Gastroesophageal sphincter (tissue), 3 donors: Measurements from ENCODE around the gene SYCP3.

Experiments
- POLR2A ChIP-seq, 2 donors: fragments of 450-650 bp; IDR thresholded peaks; one replicate each; pipeline ENCODE4 v1.6.1; 2017; ENCODE audit warnings: antibody characterized with exemption in 2 of 2, mild to moderate bottlenecking in 2 of 2, moderate library complexity in 1 of 2
- POLR2AphosphoS5 ChIP-seq: sonication (generic); formaldehyde crosslinking; IDR thresholded peaks from one replicate; pipeline ENCODE4 v1.6.1; 2017; ENCODE audit warnings: antibody characterized with exemption
- TF ChIP-seq, protein P1 (sequence below), 4 experiments: fragments of 200-600 bp in 2 of 4; fragments of 450-650 bp in 2 of 4; sonication (generic) in 1 of 4; IDR thresholded peaks; one replicate each; pipeline ENCODE4 v1.5.1; 2017 to 2019; ENCODE audit warnings: antibody characterized with exemption in 4 of 4, mild to moderate bottlenecking in 2 of 4, moderate library complexity in 2 of 4

DNA sequence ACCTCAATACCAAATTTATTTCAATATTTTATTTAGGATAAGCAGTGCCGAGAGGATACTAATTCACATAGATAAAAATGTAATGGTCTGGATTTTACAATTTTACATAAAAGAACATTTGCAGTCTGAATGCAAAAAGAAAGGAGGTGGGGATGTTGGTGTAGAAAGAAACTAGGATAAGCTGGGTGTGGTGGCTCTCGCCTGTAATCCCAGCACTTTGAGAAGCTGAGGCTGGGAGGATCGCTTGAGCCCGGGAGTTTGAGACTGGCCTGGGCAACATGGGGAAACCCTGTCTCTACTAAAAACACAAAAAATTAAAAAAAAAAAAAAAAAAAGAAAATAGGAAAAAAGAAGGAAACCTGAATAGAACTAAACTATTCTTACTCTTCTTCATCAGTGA, 16.9 kb downstream of the SYCP3 start:
- TF ChIP-seq, protein P1, sequence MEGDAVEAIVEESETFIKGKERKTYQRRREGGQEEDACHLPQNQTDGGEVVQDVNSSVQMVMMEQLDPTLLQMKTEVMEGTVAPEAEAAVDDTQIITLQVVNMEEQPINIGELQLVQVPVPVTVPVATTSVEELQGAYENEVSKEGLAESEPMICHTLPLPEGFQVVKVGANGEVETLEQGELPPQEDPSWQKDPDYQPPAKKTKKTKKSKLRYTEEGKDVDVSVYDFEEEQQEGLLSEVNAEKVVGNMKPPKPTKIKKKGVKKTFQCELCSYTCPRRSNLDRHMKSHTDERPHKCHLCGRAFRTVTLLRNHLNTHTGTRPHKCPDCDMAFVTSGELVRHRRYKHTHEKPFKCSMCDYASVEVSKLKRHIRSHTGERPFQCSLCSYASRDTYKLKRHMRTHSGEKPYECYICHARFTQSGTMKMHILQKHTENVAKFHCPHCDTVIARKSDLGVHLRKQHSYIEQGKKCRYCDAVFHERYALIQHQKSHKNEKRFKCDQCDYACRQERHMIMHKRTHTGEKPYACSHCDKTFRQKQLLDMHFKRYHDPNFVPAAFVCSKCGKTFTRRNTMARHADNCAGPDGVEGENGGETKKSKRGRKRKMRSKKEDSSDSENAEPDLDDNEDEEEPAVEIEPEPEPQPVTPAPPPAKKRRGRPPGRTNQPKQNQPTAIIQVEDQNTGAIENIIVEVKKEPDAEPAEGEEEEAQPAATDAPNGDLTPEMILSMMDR (IDR thresholded peaks at IDR 0.05) = no peak
- TF ChIP-seq POLR2A (IDR thresholded peaks at IDR 0.05) = no peak
- no peak for TF ChIP-seq POLR2AphosphoS5
